B cell (primary cell): ENCODE data around the gene CACNA1A. TPM values are rescaled to one million over a fixed set of nuclear protein-coding genes. Genes with fewer than 3 reads are reported as not detected.

Source experiments
- ATAC-seq: fragments of 200-7000 bp; cut with Tn5 transposase; one replicate; pipeline ENCODE4 v1.10.0; 2021; ENCODE audit warnings: low read depth, mild to moderate bottlenecking, moderate number of reproducible peaks, moderate library complexity
- CTCF ChIA-PET: fragments of 350-600 bp; sonication (Branson Sonifier 250); formaldehyde crosslinking; loops from one replicate; lab custom pipeline; 2021; ENCODE audit warnings: antibody characterized with exemption, inconsistent platforms; lab: Charles Lee
- POLR2A ChIA-PET: fragments of 350-600 bp; sonication (Branson Sonifier 250); formaldehyde crosslinking; loops from one replicate; lab custom pipeline; 2021; ENCODE audit warnings: antibody characterized with exemption; lab: Charles Lee
- DNase-seq: peaks from one replicate; pipeline ENCODE4 v3.0.0; 2013
- H2AFZ ChIP-seq: 2 replicates; pipeline ENCODE4 v1.6.1; 2012; ENCODE audit warnings: mild to moderate bottlenecking, low read depth, low read length; ENCODE audit not compliant: insufficient read depth, poor library complexity, severe bottlenecking
- H3K27ac ChIP-seq, 2 donors: 1 replicate in 1 of 2; 2 replicates in 1 of 2; pipeline ENCODE4 v1.5.1; 2012 to 2013; ENCODE audit warnings: low read length in 2 of 2, mild to moderate bottlenecking in 2 of 2, moderate library complexity in 1 of 2
- H3K27me3 ChIP-seq, 4 experiments: fragments of 200-600 bp in 1 of 4; sonication (generic) in 1 of 4; replicated peaks in 1 of 4; 1 replicate in 2 of 4; 2 replicates in 2 of 4; pipeline versions ENCODE4 v1.6.1 to v1.7.0; 2013 to 2016; ENCODE audit warnings: low read length in 3 of 4, mild to moderate bottlenecking in 2 of 4, mixed read lengths in 1 of 4, moderate library complexity in 1 of 4; ENCODE audit not compliant: insufficient read depth in 4 of 4, control insufficient read depth in 3 of 4; ENCODE audit errors: control extremely low read depth in 1 of 4
- H3K36me3 ChIP-seq, 2 experiments: replicated peaks in 1 of 2; 1 replicate in 1 of 2; 2 replicates in 1 of 2; pipeline versions ENCODE4 v1.6.1 to v1.7.1; 2013; ENCODE audit warnings: low read length in 1 of 2; ENCODE audit not compliant: insufficient read depth in 2 of 2, control insufficient read depth in 1 of 2; ENCODE audit errors: control extremely low read depth in 1 of 2, extremely low read depth in 1 of 2
- H3K4me1 ChIP-seq, 2 donors: fragments of 200-600 bp in 1 of 2; sonication (generic) in 1 of 2; 1 replicate in 1 of 2; 2 replicates in 1 of 2; pipeline versions ENCODE4 v1.5.1 to v1.6.1; 2013 to 2017; ENCODE audit warnings: low read length in 2 of 2; ENCODE audit not compliant: control insufficient read depth in 2 of 2, insufficient read depth in 2 of 2
- H3K4me2 ChIP-seq: replicated peaks from 2 replicates; pipeline ENCODE3; 2012; ENCODE audit warnings: mild to moderate bottlenecking, low read depth, low read length; ENCODE audit not compliant: poor library complexity, severe bottlenecking
- H3K4me3 ChIP-seq, 5 experiments: fragments of 200-600 bp in 1 of 5; sonication (generic) in 1 of 5; 1 replicate in 3 of 5; 2 replicates in 2 of 5; pipeline versions ENCODE4 v1.5.1 to v1.7.0; 2011 to 2016; ENCODE audit warnings: low read length in 4 of 5, mild to moderate bottlenecking in 4 of 5, low read depth in 2 of 5, control low read depth in 1 of 5, moderate library complexity in 1 of 5; ENCODE audit not compliant: insufficient read depth in 1 of 5; ENCODE audit errors: control extremely low read depth in 1 of 5, extremely low read depth in 1 of 5
- H3K79me2 ChIP-seq: fragments of 200-600 bp; sonication (generic); one replicate; pipeline ENCODE4 v1.6.0; 2016; ENCODE audit warnings: low read length; ENCODE audit not compliant: control insufficient read depth, insufficient read depth
- H3K9ac ChIP-seq: fragments of 200-600 bp; sonication (generic); 2 replicates; pipeline ENCODE4 v1.6.1; 2017; ENCODE audit warnings: mild to moderate bottlenecking, low read length, moderate library complexity
- H3K9me3 ChIP-seq, 3 donors: one replicate each; pipeline versions ENCODE4 v1.6.1 to v1.7.1; 2013; ENCODE audit warnings: low read length in 2 of 3; ENCODE audit not compliant: control insufficient read depth in 2 of 3, insufficient read depth in 1 of 3; ENCODE audit errors: control extremely low read depth in 1 of 3
- H4K20me1 ChIP-seq: 2 replicates; pipeline ENCODE4 v1.6.0; 2012; ENCODE audit warnings: mild to moderate bottlenecking, low read length; ENCODE audit not compliant: insufficient read depth, control insufficient read depth, poor library complexity, severe bottlenecking
- H3K27ac Mint-ChIP-seq: one replicate; pipeline ENCODE4 v1.8.0; 2021; ENCODE audit warnings: mixed read lengths
- H3K27me3 Mint-ChIP-seq: one replicate; pipeline ENCODE4 v1.8.0; 2021; ENCODE audit warnings: mixed read lengths
- H3K4me1 Mint-ChIP-seq: one replicate; pipeline ENCODE4 v1.8.0; 2021; ENCODE audit warnings: mixed read lengths
- H3K4me3 Mint-ChIP-seq: one replicate; pipeline ENCODE4 v1.8.0; 2021; ENCODE audit warnings: mixed read lengths
- H3K9me3 Mint-ChIP-seq: one replicate; pipeline ENCODE4 v1.8.0; 2022; ENCODE audit warnings: mixed read lengths; ENCODE audit not compliant: insufficient read depth
- CTCF ChIP-seq: fragments of 200-600 bp; IDR thresholded peaks from one replicate; pipeline ENCODE4 v1.8.0; 2022; ENCODE audit warnings: antibody characterized with exemption, mild to moderate bottlenecking
- EZH2 ChIP-seq: IDR thresholded peaks from 2 replicates; pipeline ENCODE4 v1.6.1; 2012; ENCODE audit warnings: borderline replicate concordance, low read depth, mild to moderate bottlenecking, moderate library complexity, low read length; ENCODE audit not compliant: insufficient read depth, poor library complexity, severe bottlenecking
- WGBS: methylation state at CpG from one replicate; pipeline ENCODE4 v1.1.5; 2013; ENCODE audit warnings: missing lambda C conversion rate; ENCODE audit not compliant: insufficient coverage; 5-methylcytosine and 5-hydroxymethylcytosine counted together
- intact Hi-C: fragments of 100-400 bp; cut with micrococcal nuclease; formaldehyde crosslinking; loops from one replicate; pipeline ENCODE4 v1.10.0; 2022
- polyA plus RNA-seq: library from polyadenylated mRNA; depleted of rRNA; stranded (reverse); fragments of >200 nt; gene quantifications from 2 replicates; pipeline ENCODE4 v1.2.3, GENCODE V29; 2012
- total RNA-seq, 2 donors: library from RNA; stranded (reverse); fragments of 120-200 nt in 1 of 2; gene quantifications; 1 replicate in 1 of 2; 2 replicates in 1 of 2; pipeline versions ENCODE4 v1.2.3 to v1.2.4, GENCODE V29; 2013 to 2022

CACNA1A gene
- total and polyA plus RNA-seq, 2 donors (not counting 1 experiment from before 2014, with no cell fraction given): 1.2 to 1.3 TPM

DNA sequence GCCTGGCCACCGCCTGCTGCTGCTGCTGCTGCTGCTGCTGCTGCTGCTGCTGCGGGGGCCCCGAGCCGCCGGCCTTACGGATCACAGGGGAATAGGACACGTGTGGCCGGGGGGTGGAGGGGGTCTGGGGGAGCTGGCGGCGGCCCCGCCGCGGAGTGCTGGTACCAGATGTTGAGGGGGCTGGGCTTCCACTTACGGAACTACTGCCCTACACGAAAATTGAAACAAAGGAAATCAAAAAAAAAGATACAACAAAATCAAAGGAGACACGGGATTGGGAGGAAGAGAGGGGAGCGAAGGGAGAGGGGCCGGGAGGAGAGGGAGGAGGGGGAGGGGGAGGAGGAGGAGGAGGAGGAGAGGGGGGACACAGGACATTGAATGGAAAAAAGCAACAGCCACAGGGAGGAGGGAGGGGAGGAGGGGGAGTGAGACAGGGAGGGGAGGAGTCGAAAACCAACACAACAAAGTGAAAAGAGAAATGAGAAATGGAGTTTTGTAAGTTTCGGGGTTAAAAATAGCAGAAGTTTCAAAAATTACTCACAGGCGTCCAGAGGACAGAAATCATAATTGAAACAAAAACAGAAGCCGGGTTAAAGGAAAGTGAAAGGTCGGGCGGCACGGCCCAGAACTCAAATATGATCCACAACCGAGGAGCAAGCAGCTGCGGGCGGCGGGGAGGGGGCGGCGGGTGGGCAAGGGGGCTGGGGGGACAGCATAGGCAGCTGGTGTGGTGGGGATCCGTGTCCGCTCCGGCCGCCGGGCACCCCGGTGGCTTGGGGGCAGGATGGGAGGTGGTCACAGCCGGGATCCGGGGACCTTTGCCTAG, 298.2 kb downstream of the CACNA1A start:
- peak; percentile 90 for DNase-seq
- ChIA-PET CTCF (interaction anchor here (1.1 kb wide), 2 partner anchors 12 to 53 kb away, joined by 3 to 4 read pairs; no protein-coding TSS in a partner anchor), POLR2A (interaction anchor here (0.5 to 1.9 kb wide), 7 partner anchors 14 to 434 kb away, joined by 3 to 6 read pairs (median 4); no protein-coding TSS in a partner anchor)
- peak overlapping the region in 4 of 5 experiments; percentile 57 to 72 (median 64) for H3K4me3 ChIP-seq
- H3K4me1 ChIP-seq: peaks cover 40 to 58% of the 10 kb centered on the region in 2 donors
- 1% methylated on average over 16 of the region's 39 CpGs for WGBS
- peak overlapping the region; percentile 85 to 89 for H3K27ac ChIP-seq
- no peak for TF ChIP-seq EZH2
- TF ChIP-seq CTCF: no peak
- intact Hi-C loops: loop anchor here (1.0 to 5.0 kb wide), 6 partner anchors 41 to 109 kb away; partner anchors contain the start of genes NACC1 and TRMT1
- H3K27me3 Mint-ChIP-seq: no peaks in the 10 kb centered on the region
- peaks cover 0 to 2% (median 0%) of the 10 kb centered on the region in 3 donors for H3K9me3 ChIP-seq
- H3K9ac ChIP-seq: peak overlapping the region; percentile 76
- H3K4me3 Mint-ChIP-seq: peak overlapping the region; percentile 89
- peaks cover 18% of the 10 kb centered on the region for H3K79me2 ChIP-seq
- peak overlapping the region; percentile 94 for H3K27ac Mint-ChIP-seq
- H2AFZ ChIP-seq: peak overlapping the region; percentile 79
- peak; percentile 77 for ATAC-seq
- peak overlapping the region; percentile 89 for H3K4me2 ChIP-seq
- H3K27me3 ChIP-seq: no peaks in the 10 kb centered on the region
- no peaks in the 10 kb centered on the region for H3K9me3 Mint-ChIP-seq
- no peaks in the 10 kb centered on the region for H3K36me3 ChIP-seq
- peaks cover 49% of the 10 kb centered on the region for H3K4me1 Mint-ChIP-seq
- H4K20me1 ChIP-seq: no peaks in the 10 kb centered on the region
